NB4 (cell line): Measurements from ENCODE around the gene PRIMA1.
A peak's percentile ranks its signal among the peaks of the same experiment; 100 is the strongest.

Source experiments
- DNase-seq: peaks from one replicate; pipeline ENCODE4 v3.0.0; 2010; ENCODE audit warnings: low read depth
- H3K4me3 ChIP-seq: one replicate; pipeline ENCODE4 v1.5.1; 2011; ENCODE audit warnings: mild to moderate bottlenecking, low read depth, low read length, moderate library complexity
- CTCF ChIP-seq: IDR thresholded peaks from one replicate; pipeline ENCODE4 v1.5.1; 2012; ENCODE audit warnings: low read depth, low read length
- MYC ChIP-seq: IDR thresholded peaks from 2 replicates; pipeline ENCODE4 v1.6.1; 2011; ENCODE audit warnings: low read depth, low read length
- POLR2A ChIP-seq: IDR thresholded peaks from 2 replicates; pipeline ENCODE4 v1.6.1; 2011; ENCODE audit warnings: mild to moderate bottlenecking; ENCODE audit not compliant: insufficient read length; ENCODE audit errors: extremely low read depth
- TF ChIP-seq, protein P1 (sequence below): IDR thresholded peaks from 2 replicates; pipeline ENCODE4 v1.6.1; 2011; ENCODE audit warnings: low read depth, low read length

Gene PRIMA1

DNA sequence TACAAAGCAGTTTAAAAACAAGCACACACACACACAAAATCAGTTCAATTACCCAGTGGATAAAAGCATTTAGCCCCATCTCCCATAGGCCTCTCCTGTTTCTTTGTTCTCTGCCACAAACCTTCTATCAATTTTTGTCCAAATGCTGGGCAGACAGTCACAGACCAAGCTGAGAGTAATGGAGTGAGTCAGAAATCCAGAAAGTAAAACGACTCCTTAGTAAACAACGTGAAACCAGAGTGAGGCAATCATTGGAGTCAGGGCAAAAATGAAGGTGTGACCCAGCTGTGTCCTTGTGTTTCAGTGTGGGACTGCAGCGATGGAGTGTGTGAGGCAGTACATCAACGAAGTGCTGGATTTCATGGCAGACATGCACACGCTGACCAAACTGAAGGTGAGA, 102.0 kb downstream of the PRIMA1 start:
- TF ChIP-seq MYC (no peak), CTCF (no peak), POLR2A (no peak)
- TF ChIP-seq, protein P1, sequence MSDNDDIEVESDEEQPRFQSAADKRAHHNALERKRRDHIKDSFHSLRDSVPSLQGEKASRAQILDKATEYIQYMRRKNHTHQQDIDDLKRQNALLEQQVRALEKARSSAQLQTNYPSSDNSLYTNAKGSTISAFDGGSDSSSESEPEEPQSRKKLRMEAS = no peak
- no peak for DNase-seq
- no peak overlapping the region for H3K4me3 ChIP-seq

GRCh38 chr14:93685121-93685895, 103.0 kb downstream of the PRIMA1 start:
- no peak overlapping the region for H3K4me3 ChIP-seq
- no peak for TF ChIP-seq POLR2A
- TF ChIP-seq MYC = no peak
- no peak for TF ChIP-seq CTCF
- TF ChIP-seq, protein P1 = no peak
- DNase-seq = no peak

- TF ChIP-seq CTCF (no peak), POLR2A (no peak), MYC (no peak)
- TF ChIP-seq, protein P1 = no peak
- peak; percentile 74 for DNase-seq
Observed at GRCh38 chr14:93683226-93683625, 105.1 kb downstream of the PRIMA1 start.

GRCh38 chr14:93682459-93682858, 105.8 kb downstream of the PRIMA1 start:
- DNase-seq = no peak
- no peak overlapping the region for H3K4me3 ChIP-seq
- TF ChIP-seq, protein P1 = no peak
- no peak for TF ChIP-seq CTCF
- no peak for TF ChIP-seq MYC
- TF ChIP-seq POLR2A = no peak

More at GRCh38 chr14:93683226-93683625, 105.1 kb downstream of the PRIMA1 start:
- no peak overlapping the region for H3K4me3 ChIP-seq

GRCh38 chr14:93676416-93676958, 111.8 kb downstream of the PRIMA1 start:
- no peak for TF ChIP-seq MYC
- TF ChIP-seq, protein P1 = no peak
- peak; percentile 49 for DNase-seq
- no peak overlapping the region for H3K4me3 ChIP-seq

DNA sequence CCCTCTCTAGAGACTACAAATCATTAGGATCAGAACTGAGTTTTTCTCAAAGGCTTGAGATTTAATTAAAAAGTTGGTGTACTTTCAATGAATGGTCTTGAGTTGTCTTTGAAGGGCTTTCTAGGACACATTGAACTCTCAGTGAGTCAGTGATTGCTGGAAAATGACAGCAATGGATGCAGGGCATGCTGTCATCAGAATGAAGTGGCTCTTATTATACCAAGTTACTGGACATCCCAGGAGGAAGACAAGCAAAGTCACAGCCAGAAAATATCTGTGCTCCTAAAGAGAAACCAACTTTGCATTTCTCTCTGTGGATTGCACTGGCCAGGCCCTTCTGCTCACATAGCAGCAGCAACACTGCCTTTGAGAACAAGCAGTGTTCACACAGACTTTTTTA, 112.6 kb downstream of the PRIMA1 start:
- no peak for TF ChIP-seq POLR2A
- no peak for DNase-seq
- H3K4me3 ChIP-seq = no peak overlapping the region
